AG04449 (cell line): ENCODE results near the gene CLDN7.
A peak's percentile ranks its signal among the peaks of the same experiment; 100 is the strongest.

Experiments
- CTCF ChIA-PET: fragments of 350-600 bp; formaldehyde crosslinking; extraction: SDS; loops from one replicate; lab custom pipeline; 2021; ENCODE audit warnings: antibody characterized with exemption; lab: Yijun Ruan, JAX
- POLR2A ChIA-PET: fragments of 400-600, 350-600 bp; formaldehyde crosslinking; extraction: SDS; loops from one replicate; lab custom pipeline; 2020; ENCODE audit warnings: antibody characterized with exemption, inconsistent platforms; lab: Yijun Ruan, JAX
- DNase-seq: peaks from one replicate; pipeline ENCODE4 v3.0.0-alpha.2; 2010; ENCODE audit warnings: low read depth, low spot score
- H3K4me3 ChIP-seq: 2 replicates; pipeline ENCODE4 v1.5.1; 2011; ENCODE audit warnings: low read depth, mild to moderate bottlenecking, control low read depth, low read length
- TF ChIP-seq, protein P1 (sequence below): IDR thresholded peaks from one replicate; pipeline ENCODE4 v1.5.1; 2011; ENCODE audit warnings: mild to moderate bottlenecking, moderate library complexity, low read length, control low read depth, inconsistent platforms; ENCODE audit not compliant: insufficient read depth; ENCODE audit errors: missing control alignments

CLDN7 gene

DNA sequence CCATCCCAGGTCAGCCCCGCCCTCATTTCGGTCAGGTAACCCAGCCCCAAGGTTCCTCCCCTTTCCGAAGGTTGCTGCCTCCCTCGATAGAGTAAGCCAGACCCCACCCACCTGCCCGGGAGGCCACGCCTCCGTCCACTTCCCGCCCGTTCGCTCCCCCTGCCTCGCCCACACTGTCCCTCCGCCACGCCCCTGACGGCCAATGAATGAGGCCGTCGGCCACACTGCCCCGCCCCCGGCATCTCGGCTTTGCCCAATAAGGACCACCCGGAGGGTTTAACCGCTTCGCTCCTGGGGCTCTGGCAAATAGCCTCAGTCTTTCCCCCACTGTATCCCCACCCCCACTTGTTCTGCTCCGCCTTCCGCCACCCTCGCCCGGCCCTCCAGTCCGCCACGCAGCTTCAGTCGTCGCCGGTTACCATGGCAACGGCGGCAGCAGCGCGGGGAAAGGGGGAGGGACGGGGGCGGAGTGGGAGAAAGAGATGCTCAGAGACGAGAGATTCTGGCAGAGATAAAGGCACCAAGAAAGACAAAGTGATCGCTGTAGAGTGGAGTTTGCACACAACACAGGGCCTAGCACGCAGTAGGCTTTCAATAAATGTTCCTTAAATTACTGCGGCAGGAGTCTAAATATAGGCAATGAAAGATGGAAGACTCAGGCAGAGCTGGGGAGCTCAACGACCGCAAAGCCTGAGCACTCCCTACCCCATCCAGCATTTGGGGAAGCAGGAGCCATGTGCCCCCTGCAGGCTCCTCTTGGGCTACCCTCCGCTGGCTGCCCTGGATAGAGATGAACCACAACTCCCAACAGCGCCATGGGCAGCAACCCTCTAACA is 47.8 kb downstream of the CLDN7 start:
- CTCF ChIA-PET, result interaction anchor here (0.5 to 2.3 kb wide), 10 partner anchors 10 to 169 kb away, joined by 3 to 11 read pairs (median 4); partner anchors contain the start of genes CTDNEP1 and SLC2A4
- peak; percentile 67 for DNase-seq
- POLR2A ChIA-PET, result interaction anchor here (1.2 kb wide), 1 partner anchor 23 kb away, joined by 3 read pairs; no protein-coding TSS in a partner anchor
- TF ChIP-seq, protein P1, sequence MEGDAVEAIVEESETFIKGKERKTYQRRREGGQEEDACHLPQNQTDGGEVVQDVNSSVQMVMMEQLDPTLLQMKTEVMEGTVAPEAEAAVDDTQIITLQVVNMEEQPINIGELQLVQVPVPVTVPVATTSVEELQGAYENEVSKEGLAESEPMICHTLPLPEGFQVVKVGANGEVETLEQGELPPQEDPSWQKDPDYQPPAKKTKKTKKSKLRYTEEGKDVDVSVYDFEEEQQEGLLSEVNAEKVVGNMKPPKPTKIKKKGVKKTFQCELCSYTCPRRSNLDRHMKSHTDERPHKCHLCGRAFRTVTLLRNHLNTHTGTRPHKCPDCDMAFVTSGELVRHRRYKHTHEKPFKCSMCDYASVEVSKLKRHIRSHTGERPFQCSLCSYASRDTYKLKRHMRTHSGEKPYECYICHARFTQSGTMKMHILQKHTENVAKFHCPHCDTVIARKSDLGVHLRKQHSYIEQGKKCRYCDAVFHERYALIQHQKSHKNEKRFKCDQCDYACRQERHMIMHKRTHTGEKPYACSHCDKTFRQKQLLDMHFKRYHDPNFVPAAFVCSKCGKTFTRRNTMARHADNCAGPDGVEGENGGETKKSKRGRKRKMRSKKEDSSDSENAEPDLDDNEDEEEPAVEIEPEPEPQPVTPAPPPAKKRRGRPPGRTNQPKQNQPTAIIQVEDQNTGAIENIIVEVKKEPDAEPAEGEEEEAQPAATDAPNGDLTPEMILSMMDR, result peak; percentile 80
- H3K4me3 ChIP-seq, result peak overlapping the region; percentile 66

DNA sequence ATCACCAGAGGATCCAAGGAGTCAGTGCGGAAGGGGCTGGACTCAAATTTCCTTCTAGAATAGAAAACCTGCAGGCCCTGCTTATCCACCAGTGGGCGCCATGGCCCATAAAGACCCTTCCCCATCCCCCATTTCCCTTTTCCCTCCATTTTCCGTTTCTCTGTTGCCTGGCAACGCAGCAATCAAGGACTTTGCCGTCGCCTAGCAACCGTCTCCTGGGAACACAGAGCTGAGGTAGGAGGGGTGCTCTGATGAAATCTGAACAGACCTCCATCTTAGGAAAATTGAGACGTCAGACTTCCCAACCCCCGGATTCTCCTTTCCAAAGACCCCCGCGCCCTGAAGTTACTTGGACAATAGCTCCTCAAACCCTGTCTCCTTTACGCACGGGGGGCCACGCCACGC is 48.4 kb downstream of the CLDN7 start:
- DNase-seq, result no peak
- ChIA-PET POLR2A (interaction anchor here (1.2 kb wide), 1 partner anchor 23 kb away, joined by 3 read pairs; no protein-coding TSS in a partner anchor), CTCF (interaction anchor here (0.7 to 2.3 kb wide), 8 partner anchors 11 to 168 kb away, joined by 3 to 11 read pairs (median 4); partner anchors contain the start of gene SLC2A4)
- TF ChIP-seq, protein P1, result peak; percentile 34
- peak overlapping the region; percentile 66 for H3K4me3 ChIP-seq

DNA sequence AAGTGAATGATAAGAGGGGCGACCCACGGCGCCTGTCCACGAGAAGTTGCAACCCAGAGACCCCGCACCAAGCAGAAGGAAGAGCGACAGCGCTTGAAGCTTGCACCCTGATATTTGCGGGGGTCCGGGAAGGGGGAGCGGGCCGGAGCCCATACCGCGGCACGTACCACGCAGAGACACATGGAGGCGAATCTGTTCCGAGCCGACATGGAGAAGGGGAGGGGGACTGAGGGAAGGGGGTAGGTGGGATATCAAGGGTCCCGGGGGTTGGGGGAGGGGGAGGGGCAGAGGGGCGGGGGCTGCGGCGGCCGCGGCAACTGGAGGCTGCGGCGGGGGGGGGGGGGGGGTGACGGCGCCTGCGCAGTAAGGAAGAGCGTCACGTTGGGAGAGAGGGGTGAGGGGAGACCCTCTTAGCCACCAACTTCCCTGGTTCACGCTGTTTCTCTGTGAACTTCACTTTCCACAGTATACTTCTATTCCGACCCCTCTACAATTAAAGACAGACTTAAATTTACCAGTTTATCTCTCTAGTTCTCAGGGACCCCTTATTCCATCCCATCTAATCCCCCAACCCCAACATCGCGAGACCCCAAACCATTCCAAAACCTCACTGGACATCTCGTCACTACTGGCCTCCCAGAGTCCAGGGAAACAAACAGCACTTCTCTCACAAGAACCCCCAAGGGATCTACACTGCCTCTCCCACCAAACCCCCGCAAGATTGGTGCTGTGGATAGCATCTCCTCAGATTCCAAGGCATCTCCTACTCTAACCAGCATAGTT is 50.6 kb downstream of the CLDN7 start:
- CTCF ChIA-PET, result no interaction called here

More for the DNA sequence above, 50.6 kb downstream of the CLDN7 start:
- TF ChIP-seq, protein P1, result no peak
- POLR2A ChIA-PET, result no interaction called here
- DNase-seq, result no peak
- H3K4me3 ChIP-seq, result no peak overlapping the region
